DND-41 (cell line): ENCODE results near the gene SLAMF7.

ENCODE experiments used
- CTCF ChIP-seq: IDR thresholded peaks from 2 replicates; pipeline ENCODE4 v1.5.1; 2012; ENCODE audit warnings: borderline replicate concordance, low read length, moderate library complexity, mild to moderate bottlenecking; ENCODE audit not compliant: poor library complexity, severe bottlenecking; ENCODE audit errors: extremely low read depth
- EZH2 ChIP-seq: IDR thresholded peaks from 3 replicates; pipeline ENCODE4 v1.6.1; 2012; ENCODE audit warnings: borderline replicate concordance, low read depth, mild to moderate bottlenecking, moderate library complexity, low read length, inconsistent platforms; ENCODE audit not compliant: severe bottlenecking

- TF ChIP-seq CTCF (no peak), EZH2 (no peak)
These were observed 7.9 kb downstream of the SLAMF7 start for GRCh38 chr1:160746836-160747500.
